Astrocyte of the spinal cord (primary cell): ENCODE data around the gene CTNS.
A peak's percentile ranks its signal among the peaks of the same experiment; 100 is the strongest.

Experiments used
- DNase-seq: peaks from one replicate; pipeline ENCODE4 v3.0.0; 2011; ENCODE audit warnings: low read depth, low spot score
- H3K4me3 ChIP-seq: 2 replicates; pipeline ENCODE4 v1.5.1; 2011; ENCODE audit warnings: low read depth, mild to moderate bottlenecking, low read length, moderate library complexity
- CTCF ChIP-seq: IDR thresholded peaks from 2 replicates; pipeline ENCODE4 v1.5.1; 2012; ENCODE audit warnings: low read depth, mild to moderate bottlenecking, low read length, inconsistent platforms
- in situ Hi-C: cut with HindIII; loops from 2 replicates; pipeline ENCODE4 v1.10.0; 2017; ENCODE audit warnings: low sequenced_read_pairs

The CTNS gene

GRCh38 chr17:3594051-3594800 lies 42.3 kb upstream of the CTNS start:
- no peak overlapping the region for H3K4me3 ChIP-seq
- no peak for TF ChIP-seq CTCF
- peak; percentile 90 for DNase-seq
- in situ Hi-C loops = no loop called here

GRCh38 chr17:3594976-3595375 lies 41.6 kb upstream of the CTNS start:
- in situ Hi-C loops = no loop called here
- H3K4me3 ChIP-seq = no peak overlapping the region
- no peak for DNase-seq
- no peak for TF ChIP-seq CTCF

- H3K4me3 ChIP-seq = no peak overlapping the region
- in situ Hi-C loops = no loop called here
- no peak for TF ChIP-seq CTCF
- DNase-seq = no peak
These were observed 39.6 kb upstream of the CTNS start for GRCh38 chr17:3596804-3597464.

GRCh38 chr17:3598078-3598477 lies 38.5 kb upstream of the CTNS start:
- in situ Hi-C loops = no loop called here
- H3K4me3 ChIP-seq = no peak overlapping the region
- no peak for TF ChIP-seq CTCF
- DNase-seq = no peak

- H3K4me3 ChIP-seq = no peak overlapping the region
- in situ Hi-C loops = no loop called here
- TF ChIP-seq CTCF = no peak
- DNase-seq = no peak
These were observed 35.9 kb upstream of the CTNS start for GRCh38 chr17:3600529-3601205.

- in situ Hi-C loops = no loop called here
- DNase-seq = peak; percentile 22
- peak; percentile 43 for TF ChIP-seq CTCF
- H3K4me3 ChIP-seq = no peak overlapping the region
These were observed 34.1 kb upstream of the CTNS start for GRCh38 chr17:3602499-3602898.
